ENCODE data around the gene PTGIS.
"Not testable (repeated sequence)": the region's sequence is repeated elsewhere in the genome, so short reads cannot be mapped to it uniquely, and the experiment has no call there.

The PTGIS gene

DNA sequence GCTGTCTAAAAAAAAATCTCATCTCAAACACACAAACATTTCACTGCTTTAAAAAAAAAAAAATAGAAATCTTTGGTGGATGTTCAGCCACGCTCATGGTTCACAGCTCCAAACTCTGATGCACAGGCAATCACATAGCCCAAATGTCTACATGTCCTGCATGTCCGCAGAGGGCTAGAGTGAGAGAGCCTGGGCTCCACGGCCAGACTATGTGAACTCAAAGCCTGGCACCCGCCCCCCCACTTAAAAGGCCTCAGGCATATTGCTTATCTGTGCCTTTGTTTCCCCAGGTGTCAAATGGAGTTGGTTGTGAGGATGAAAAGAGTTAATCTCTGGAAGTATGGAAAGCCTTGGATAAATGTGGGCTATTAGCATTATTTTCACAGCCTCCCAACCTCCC lies 10.5 kb upstream of the PTGIS start:
- DNase-seq = no peak

DNA sequence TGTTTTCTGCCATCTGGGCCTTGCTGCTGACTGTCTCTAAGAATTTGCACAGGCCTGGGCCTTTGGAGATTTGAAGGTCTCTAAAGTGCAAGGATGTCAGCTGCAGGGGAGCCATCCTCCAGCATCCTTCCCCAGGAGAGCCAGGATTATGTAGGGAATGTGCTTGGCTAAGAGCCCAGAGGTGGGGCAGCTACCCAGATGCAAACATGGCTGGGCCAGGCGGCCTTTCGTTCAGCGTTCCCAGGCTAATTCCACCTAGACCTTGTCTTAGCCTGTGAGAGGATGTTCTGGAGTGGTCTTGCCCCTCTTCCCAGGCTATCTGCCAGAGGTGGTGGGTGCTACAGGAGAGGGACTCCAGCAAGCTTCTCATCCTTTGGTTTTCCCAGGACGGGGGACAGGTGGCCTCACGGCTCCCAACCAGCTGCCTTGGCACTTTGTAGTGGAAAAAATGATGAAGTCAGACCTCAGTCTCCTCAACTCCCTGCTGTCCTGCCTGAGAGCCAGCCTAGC lies 7.7 kb upstream of the PTGIS start:
- no peak for DNase-seq

DNA sequence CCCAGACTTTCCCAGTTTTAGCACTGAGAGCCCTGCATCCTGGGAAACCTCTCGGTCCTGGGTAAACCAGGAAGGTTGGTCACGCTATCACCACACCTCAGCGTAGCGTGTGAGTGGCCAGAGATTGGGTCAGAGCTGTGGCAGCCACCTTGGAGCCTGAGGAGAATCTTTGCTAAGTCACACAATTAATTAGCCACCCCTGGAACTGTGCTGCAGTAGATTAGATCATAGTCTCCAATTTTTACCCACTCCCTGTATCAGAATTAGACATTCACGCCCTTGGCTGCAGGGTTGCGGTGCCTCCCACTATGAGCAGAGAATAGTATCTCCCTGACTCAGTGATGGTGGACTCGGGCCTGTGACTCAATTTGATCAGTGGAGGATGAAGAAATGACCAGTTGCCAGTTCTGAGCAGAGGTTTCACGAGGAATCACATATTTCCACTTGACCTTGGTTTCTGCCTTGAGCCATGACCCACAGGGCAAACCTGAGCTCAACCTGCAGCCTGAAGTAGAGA lies 6.0 kb upstream of the PTGIS start:
- DNase-seq = no peak

DNA sequence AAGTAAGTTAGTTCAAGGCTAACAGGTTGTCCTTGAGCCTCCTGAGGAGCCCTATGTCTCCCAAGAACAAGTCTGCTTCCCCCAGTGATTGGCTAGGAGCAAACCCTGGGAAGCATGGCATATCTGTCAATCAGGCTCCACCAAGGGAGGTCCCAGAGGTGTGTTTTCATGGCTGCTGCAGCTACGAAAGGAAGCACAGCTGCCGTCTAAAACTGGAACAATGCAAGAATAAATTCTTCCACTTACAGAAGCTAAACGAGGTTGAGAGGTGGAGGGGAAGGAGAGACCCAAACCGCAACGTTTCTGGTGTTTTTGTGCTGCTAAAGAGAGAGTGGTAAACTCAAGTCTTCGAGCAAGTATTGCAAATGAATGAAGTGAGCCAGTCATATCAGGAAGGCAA lies 4.9 kb upstream of the PTGIS start:
- no peak for DNase-seq

DNA sequence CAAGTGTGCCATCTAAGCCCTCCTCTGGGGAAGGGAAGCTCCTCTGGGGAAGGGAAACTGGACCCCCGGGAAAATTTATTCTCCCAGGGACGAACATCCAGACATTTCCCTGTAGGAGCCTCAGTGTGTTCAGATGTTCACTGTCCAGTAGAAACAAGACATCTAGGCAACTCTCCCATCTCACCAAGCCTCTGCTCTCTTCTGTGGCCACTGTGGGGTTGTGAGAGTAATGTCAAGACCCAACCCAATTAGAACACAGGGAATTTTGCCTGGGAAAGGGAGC lies 3.6 kb upstream of the PTGIS start:
- no peak for DNase-seq

DNA sequence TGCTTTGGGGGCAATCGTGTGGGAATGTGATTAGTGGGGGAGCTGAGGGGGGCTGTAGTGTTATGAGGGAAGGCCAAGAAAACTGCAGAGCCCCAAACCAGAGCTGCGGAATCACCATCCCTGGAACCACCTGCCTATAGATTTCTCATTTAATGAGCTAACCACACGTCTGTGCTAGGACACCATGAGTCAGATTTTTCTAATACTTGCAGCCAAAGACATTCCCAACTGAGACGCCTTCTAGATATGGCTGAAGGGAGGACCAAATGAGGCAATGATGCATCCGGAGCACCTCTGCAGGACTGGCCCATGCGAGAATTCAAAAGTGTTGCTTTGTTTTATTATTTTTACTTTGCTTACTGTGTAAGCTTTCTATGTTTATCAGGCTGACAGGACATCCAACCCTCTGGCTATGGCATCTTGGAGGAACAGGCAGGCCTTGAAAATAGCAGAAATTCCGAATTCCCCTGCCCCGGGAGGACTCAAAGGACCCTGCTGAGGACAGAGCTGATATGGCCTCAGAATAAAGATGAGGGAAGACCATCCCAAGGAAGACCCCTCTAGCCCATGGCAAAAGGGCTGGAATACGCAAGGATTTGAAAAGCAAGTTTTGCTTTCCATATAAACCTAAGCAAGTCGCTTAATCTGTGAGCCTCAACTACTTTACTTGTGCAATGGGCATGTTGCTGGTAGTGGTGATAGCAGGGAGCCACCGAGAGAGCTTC lies 3.1 kb upstream of the PTGIS start:
- no peak for DNase-seq

DNA sequence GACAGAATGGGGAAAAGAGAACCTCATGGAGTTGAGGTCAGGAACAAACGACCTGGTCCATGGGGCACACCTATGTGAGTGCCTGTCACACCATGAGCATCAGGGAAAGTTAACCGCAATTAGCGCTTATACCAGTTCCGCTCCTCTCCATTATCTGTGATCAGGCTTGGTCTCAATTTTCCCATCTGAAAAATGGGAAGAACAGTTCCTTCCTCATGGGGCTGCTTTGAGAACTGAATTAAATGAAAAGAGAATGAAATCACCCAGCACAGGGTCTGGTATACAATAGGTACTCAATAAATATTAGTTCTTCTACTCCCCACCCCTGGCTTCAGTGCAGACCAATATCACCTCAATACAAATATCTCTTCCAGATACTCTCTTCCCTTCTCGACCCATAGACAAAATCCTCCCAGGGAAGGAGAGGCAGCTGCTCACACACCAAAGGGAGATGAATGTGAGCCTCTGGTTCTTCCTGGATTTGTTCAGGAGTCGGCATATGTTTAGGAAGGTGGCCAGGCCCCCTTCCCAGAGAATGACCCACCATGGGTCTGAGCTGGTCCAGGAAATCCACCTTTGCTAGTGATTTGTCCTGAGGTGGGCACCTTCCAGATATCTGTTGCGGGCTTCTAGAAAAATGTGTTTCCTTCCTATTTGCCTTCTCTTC lies 2.4 kb upstream of the PTGIS start:
- no peak for DNase-seq

DNA sequence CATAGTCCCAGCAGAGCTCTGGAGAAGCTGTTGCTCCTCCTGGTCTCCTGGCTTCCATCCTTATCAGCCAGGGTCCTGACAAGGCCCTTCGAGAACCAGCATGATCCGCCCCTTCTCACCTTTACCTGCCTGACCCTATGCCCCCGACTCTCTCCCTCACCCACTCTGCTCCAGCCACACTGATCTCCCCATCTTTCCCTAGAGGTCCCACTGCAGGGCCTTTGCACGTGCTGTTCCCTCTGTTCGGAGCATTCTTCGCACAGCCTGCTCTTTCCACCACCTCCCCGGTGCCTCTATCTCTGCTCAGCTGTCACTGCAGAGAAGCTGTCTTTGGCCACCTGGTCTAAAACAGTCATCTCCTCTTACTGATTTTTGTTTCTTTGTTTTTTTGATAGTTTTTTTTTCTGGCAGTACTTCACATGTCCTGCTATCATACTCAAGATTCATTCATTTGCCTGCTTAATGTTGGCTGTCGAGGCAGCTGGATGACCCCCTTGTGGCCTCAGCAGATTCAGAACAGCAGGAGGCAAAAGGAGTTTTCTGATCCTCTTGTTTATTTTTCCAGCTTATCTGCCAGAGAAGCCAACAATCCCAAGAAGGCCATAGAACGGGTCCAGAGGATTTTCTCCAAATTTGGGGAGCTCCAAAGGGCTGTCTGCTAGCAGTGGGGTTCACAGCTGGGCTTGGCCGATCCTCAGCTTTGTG lies 1.6 kb upstream of the PTGIS start:
- no peak for DNase-seq

DNA sequence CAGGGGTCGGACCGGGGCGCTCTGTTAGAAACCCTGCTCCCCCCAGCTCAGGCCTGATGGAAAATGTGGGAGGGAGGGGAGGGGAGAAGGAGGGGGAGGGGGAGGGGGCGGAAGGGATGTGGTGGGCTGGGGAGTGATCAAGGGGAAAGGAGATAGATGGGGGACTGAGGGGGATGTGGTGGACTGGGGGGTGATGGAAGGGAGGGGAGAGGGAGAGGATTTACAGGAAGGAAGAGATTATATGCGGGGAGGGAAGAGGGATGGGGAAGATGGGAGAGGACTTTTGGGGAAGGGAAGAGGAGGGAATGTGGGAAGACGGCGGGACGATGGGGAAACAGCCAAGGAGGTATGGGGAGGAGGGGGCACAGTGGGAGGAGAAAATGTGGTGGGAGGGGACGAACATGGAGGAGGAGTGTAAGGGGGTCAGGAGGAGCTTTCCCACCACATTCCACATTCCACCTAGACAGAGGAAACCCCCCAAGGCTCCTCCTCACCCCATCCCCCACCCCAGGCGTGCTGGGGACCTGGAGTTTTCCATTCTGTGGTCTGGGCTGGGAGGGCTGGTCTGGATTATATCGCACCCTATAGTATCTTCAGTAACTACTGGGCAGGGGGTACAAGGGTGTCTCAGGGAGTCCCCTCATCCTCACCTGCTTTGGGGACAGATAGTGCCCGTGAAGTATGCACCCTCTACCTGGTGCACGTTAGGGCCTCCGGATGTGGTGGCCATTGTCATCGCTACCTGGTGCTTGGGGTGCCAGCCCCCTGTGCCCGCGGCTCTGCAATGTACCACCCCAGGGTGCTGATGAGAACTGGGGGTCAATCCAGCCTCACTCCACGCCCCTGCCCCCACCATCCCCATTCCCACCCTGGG lies 578 bp upstream of the PTGIS start:
- no peak for DNase-seq

DNA sequence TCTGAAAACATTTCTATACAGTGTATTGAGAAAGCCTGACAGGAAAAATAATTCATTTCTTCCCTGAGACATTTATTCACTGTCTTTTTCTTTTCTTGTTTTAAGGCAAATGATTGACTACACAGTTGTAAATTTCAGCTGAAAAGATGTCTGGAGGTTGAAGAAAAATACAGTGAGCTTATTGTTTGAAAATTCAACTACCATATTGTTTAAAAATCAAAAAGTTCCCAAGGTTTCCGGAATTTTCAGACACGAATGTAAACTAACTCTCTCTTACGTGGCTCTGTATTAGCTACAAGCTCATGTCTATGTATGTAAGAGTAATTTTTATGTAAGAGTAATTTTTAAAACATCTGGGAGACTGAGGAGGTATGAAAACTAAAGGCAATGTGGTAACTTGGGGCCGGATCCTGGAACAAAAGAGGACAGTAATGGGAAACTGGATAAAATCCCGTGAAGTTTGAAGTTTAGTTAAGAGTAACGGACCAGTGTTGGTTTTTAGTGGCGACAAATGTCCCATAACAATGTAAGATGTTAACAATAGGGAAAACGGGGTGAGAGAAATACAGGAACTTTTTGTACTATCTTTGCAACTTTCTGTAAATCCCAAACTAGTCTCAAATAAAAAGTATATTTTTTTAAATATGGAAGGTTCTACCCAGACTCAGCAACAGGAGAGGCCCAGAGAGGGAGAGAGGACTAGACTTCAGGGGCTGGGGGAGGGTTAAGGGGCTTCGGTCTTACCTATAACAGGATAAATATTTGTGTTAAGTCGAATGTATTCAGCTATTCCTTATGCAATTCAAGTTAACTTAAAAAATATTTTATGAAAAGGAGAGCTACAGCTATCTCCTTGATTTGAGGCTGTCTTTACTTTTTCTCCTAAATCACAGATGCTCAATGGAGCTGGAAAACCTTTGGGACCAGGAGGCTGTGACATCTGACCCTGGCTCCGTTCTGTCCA lies 1.3 kb downstream of the PTGIS start:
- no peak for DNase-seq

DNA sequence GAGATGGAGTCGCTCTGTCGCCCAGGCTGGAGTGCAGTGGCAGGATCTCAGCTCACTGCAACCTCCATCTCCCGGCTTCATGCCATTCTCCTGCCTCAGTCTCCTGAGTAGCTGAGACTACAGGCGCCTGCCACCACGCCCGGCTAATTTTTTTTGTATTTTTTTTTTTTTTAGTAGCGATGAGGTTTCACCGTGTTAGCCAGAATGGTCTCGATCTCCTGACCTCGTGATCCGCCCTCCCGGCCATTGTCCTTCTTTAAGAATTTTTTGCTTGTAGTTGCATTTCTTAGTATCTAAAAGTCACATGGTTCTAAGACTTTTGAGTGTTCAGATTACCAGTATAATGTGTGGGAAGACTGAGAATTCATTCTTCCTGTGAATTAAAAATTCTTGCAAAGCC lies 2.9 kb downstream of the PTGIS start:
- DNase-seq = not testable (repeated sequence)

DNA sequence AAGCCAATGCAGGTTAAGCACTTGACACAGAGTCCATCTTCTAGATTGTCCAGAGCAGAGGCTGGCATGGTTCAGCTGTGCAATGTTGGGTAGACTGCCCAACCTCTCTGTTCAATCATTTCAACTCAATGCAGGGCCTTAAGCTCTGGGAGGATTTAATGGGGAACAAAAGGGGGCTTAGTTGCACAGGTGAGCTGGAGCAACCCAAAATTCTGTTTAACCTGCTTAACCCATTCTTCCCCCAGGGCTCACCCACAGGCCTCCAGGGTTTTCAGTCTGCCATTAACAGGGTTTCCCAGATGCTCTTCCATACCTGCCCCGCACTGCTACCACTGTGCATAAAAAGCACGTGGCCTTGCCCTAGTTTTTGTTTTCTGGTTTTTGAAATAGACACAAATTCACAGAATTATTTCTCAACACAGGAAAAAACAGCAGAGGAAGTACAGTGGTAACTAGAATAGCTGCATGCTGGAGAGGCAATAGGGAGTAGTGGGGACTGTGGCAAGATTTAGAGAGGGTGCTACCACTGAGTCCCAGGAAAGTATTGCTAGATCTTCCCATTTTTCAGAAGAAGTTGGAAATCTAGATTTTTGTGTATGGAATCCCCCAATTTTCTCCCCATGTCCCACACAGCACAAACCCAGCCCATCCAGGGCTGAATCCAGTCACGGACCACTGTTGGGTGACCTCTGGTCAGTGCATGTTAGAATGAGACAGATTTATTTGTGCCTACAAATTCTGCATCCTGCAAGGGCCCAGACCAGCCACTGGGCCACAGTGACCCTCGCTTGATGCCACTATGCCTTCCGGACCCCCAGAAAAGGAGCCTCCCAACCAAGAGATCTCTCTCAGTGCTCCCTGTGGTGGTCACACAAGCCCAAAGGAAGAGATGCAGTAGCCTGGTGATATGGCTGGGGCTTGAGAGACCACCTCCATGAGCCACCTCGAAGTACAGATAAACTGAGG lies 4.6 kb downstream of the PTGIS start:
- DNase-seq = peak; percentile 19 to 37

DNA sequence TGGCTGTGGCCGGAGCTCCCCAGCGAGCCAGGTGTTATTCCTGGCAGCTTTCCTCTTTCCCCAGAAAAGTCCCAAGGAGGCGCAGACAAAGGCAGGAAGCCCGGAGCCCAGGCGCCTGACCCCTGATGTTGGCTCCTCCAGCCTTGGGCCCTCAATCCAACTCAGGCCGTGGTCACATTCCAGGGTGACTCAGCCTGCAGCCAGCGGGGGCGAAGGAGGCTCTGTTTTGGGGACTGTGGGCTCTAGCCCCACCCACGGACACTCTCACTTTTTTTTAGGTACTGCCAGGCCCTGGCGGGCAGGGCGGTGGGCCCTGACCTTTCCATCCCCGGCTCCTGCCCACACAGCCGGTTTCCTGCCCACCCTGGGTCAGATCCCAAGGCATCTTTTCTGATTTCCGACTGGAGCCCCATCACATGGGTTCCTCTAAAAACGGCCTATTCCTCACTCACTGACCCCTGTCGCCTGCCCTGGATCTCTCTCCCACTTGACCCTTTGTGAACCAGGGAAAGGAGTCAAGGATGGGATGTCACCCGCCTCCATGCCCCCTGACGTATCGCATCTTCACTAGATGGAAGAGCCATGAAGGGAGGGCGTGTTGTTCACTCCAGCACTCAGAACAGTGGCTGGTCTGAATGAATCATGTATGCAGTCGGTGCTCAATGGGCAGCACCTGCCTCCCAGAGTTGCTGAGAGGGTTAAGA lies 5.5 kb downstream of the PTGIS start:
- DNase-seq = no peak

DNA sequence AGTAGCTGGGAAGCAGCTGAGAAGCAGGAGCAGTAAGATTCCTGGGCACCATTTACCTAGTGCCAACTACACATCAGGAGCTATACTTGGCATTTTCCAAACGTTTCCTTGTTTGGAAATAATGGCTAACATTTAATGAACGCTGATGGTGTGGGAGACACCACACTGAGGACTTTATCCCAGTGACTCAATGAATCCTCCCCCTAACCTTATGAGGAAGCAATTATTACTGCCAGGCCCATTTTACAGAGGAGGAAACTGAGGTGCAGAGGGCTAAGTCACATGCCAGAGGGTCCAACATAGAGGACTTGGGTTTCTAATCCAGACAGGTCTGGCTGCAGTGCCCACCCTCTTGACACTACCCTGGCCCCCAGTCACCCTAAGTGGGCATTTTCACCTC lies 6.1 kb downstream of the PTGIS start:
- DNase-seq = no peak

DNA sequence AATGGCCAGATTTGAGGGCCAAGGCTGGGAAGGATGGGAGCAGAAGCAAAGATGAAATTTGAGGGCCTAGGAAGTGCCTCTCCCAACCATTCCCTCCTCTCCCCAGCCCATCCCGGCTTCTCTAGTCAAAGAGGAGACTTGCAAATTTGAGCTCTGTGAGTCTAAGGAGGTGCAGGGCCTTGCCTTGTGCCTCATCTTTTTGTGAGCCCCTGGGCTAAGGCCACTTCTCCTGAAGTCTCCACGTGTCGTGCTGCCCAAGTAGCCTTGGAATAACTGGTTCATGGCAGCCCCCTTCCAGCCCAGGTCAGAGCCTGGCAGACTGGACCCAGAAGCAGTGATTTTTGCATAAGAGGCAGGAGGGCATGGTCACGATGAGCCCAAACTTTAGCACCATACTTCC lies 6.7 kb downstream of the PTGIS start:
- no peak for DNase-seq

DNA sequence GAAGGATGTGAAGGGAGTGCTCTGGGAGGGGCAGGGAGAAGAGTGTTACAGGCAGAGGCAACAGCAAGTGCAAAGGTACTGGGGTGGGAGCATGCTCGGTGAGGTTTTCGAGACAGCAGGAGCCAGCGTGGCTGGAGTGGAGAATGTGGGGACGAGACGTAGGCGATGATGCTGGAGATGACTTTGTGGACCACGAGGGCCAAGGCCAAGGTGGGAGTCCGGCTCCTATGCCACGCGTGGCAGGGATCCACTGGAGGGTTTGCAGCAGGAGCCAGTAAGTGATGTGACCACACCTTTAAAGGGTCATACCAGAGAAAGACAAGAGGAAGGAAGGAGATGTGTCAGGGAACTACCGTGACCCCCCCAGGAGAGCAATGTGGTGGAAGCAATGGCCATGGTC lies 7.3 kb downstream of the PTGIS start:
- DNase-seq = no peak

DNA sequence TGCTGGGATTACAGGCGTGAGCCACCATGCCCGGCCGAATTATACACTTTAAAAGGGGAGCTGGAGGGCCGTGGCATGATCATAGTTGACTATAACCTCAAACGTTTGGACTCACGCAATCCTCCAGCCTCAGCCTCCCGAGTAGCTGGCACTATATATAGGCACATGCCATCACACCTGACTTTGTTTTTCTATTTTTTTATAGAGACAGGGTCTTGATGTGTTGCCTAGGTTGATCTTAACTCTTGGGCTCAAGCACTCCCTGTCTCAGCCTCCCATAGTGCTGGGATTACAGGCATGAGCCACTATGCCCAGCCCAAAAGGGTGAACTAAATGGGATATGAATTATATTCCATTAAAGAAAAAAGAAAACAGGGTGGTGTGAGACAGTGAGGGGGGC lies 7.8 kb downstream of the PTGIS start:
- no peak for DNase-seq

DNA sequence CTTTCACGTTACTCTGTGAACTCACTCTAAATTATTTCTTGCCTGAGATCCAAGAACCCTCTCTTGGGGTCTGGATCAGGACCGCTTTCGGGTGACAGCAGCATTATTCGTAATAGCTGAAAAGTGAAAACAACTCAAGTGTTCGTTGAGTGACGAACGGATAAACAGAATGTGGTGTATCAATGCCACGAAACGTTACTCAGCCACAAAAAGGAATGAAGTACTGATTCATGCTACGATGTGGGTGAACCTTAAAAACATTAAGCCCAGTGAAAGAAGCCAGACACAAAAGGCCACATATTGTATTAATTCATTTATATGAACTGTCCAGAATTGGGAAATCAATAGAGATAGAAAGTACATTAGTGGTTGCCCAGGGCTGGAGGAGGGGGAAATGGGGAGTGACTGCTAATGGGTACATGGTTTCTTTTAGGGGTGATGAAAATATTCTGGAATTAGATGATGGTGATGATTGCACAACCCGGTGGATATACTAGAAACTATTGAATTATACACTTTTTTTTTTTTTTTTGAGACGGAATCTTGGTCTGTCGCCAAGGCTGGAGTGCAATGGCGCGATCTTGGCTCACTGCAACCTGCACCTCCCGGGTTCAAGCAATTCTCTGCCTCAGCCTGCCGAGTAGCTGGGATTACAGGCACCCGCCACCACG lies 8.4 kb downstream of the PTGIS start:
- DNase-seq = no peak

DNA sequence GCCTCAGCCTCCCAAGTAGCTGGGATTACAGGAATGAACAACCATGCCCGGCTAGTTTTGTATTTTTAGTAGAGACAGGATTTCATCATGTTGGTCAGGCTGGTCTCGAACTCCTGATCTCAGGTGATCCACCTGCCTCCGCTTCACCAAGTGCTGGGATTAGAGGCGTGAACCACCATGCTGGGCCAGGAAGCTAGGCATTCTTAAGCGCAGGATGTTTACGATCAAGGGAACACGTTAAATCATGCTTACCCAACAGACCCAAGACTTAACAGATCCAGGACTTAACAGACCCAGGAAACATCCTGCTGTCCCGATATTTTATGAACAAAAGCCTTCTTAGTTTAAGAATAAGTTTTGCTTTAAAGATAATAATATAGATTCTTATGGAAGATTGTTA lies 9.1 kb downstream of the PTGIS start:
- DNase-seq = no peak

Measured in inflammatory macrophage treated with lipopolysaccharide for 1 hour (primary cell).